Stimulated activated CD4-positive, alpha-beta T cell treated with anti-CD3 and anti-CD28 coated beads, Interleukin-4, amount 100 ng/mL, for 1 hour (primary cell): ENCODE measurements around the gene TNIK.
"Not testable (repeated sequence)": the region's sequence is repeated elsewhere in the genome, so short reads cannot be mapped to it uniquely, and the experiment has no call there.

Source experiments
- DNase-seq: peaks from one replicate; pipeline ENCODE4 v3.0.0-alpha.2; 2020

Gene TNIK

GRCh38 chr3:171245796-171246765 is 214.1 kb downstream of the TNIK start:
- no peak for DNase-seq

DNA sequence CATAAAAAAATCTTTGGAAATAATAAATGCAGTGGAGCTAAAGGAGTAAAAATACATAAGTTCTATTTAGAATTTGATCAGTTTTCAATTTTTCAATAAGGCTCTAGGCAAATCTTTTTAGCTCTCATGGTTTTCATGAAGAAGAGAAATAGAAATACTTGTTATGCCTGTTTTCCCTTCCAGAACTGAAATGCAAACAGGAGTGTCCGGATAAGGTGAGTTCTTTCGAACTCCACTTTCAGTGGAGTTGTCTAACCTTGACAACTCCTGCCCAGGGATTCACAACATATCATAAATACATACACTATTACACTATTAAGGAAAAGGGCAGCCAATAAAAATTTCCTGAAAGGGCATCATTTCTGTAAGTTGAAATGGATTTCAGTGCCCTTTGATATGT is 217.3 kb downstream of the TNIK start:
- no peak for DNase-seq

DNA sequence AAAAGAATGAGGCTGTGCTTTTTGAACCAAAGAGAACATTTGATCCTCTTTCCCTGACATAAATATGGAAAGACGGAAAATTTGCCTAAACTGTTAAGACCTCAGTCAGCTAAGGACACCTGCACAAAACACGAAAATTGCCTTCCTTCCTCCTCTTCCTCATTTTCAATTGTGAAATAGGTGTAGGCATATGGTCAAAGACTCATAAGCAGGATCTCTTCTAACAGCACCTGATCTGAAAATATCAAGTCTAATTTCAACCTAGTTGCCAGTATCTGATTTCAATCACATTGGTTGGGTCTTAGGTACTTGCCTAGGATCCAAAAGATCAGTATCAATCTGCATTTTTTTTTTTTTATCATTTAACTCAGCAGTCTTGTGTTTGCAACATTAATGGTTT is 218.0 kb downstream of the TNIK start:
- no peak for DNase-seq

DNA sequence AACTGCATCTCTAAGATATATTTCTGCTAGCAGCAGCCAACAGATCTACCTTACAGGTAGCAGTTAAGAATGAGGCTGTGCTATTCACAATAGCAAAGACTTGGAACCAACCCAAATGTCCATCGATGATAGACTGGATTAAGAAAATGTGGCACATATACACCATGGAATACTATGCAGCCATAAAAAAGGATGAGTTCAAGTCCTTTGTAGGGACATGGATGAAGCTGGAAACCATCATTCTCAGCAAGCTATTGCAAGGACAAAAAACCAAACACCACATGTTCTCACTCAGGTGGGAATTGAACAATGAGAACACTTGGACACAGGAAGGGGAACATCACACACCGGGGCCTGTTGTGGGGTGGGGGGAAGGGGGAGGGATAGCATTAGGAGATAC is 218.6 kb downstream of the TNIK start:
- DNase-seq, result not testable (repeated sequence)

GRCh38 chr3:171240504-171240835 is 219.7 kb downstream of the TNIK start:
- DNase-seq, result no peak

DNA sequence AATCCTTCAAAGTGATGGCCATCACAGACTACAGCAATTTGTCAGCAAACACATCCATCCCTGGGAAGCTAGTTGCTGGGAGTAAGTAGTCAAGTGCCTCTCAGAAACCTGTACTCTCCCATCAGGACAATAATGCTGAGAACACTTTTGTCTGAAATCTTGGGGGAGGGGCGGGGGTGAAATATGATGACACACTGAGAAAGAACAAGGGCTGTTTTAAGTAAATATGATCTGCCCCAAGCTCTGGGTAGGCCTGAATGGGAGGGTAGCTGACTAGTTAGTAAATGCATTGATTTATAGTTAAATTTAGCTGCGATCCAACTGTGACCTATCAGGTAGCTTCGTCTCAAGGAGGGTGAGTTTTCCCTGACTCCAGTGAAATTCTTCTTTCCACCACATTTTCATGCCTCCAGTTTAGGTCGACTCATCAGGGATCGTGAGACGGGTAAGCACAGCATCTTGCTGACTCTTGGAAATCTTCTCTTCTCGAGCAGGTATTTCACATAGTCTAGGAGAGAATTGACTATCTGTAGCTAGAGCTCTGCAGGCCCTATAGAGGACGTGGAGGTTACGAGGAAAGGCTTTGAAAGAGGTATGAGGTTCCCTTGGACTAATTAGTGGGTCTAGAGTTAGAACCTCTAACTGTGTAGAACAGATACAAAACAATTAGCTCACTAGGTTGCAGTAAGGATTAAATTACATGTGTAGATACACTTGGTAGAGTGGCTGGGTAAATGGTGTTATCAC is 220.3 kb downstream of the TNIK start:
- no peak for DNase-seq

GRCh38 chr3:171237009-171237385 is 223.2 kb downstream of the TNIK start:
- DNase-seq, result no peak

DNA sequence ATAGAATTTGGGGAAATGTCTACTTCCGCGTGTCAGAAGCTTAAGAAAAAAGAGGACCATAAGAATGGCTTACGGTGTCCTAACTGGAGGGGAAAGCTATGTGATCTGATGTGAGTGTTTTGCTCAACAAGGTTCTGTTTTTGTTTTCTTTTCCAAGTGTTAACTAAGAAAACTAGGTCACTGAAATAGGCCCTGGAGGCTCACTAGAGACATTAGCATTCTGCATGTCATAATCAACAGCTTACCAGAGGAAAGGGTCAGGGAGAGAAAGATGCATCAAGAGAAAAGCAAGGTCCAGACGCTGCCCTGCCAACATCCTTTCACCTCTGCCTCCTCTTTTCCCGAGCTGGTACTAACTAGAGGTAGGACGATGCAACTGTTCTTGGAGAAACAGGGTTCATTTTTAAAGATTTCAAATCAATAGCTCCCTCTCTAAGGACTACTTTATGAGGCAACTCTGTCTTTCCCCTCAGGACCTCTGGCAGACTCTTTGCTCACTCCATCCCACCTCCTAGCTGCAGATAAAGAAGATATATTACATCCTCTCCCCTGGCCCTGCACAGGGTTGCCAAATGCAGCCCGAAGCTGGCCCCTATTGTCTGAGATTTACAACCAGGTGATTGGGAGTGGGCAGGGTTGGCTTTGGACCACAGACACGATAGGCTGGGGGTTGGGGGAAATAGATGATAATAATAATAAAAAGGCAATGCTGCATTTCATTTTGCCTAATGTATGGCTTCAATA is 223.8 kb downstream of the TNIK start:
- DNase-seq, result no peak

- DNase-seq, result no peak
Observed at GRCh38 chr3:171234298-171235010, 225.8 kb downstream of the TNIK start.

- no peak for DNase-seq
Observed at GRCh38 chr3:171231361-171231760, 228.8 kb downstream of the TNIK start.

- DNase-seq, result no peak
Observed at GRCh38 chr3:171230865-171231264, 229.3 kb downstream of the TNIK start.

GRCh38 chr3:171229173-171229572 is 231.0 kb downstream of the TNIK start:
- no peak for DNase-seq

DNA sequence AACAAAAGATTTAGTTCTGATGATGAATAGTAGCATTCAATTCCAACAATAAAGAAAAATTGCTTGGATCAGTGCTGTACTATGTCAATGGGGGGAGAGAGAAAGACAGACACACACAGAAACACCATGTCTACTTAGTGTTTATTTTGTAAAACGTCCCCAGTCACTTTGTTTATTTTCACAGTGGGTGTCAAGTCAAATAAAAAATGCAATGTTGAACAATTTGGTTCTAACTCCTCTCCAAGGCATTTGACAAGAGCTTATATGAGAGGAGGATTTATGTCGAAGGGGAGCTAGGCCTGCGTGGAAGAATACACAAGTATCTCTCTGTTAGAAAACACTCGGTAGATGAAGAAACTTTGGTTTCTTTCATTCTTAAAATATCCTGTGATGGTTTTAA is 232.0 kb downstream of the TNIK start:
- no peak for DNase-seq

GRCh38 chr3:171227828-171228227 is 232.4 kb downstream of the TNIK start:
- no peak for DNase-seq

- DNase-seq, result no peak
Observed at GRCh38 chr3:171227359-171227758, 232.8 kb downstream of the TNIK start.

GRCh38 chr3:171226794-171227193 is 233.4 kb downstream of the TNIK start:
- DNase-seq, result no peak

GRCh38 chr3:171225708-171226107 is 234.5 kb downstream of the TNIK start:
- no peak for DNase-seq

GRCh38 chr3:171225165-171225564 is 235.0 kb downstream of the TNIK start:
- DNase-seq, result no peak

DNA sequence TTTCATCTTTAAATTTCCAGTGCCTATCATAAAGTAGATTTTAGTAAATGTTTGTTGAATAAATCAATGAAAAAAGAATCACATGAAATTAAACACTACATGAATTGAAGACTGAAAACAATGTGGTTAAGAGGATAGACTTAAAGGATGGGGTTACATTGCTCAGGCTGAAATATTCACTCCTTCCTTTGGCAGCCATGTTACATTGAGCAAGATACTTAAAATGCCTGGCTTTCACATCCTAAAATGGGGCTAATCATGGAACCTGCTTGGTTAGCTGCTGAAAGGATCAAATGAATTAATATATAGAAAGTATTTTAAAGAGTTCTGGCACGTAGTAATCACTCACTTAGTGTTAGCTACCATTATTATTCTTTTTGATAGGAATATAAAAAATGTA is 236.8 kb downstream of the TNIK start:
- no peak for DNase-seq

- no peak for DNase-seq
Observed at GRCh38 chr3:171222995-171223394, 237.2 kb downstream of the TNIK start.

GRCh38 chr3:171221597-171221996 is 238.6 kb downstream of the TNIK start:
- no peak for DNase-seq

DNA sequence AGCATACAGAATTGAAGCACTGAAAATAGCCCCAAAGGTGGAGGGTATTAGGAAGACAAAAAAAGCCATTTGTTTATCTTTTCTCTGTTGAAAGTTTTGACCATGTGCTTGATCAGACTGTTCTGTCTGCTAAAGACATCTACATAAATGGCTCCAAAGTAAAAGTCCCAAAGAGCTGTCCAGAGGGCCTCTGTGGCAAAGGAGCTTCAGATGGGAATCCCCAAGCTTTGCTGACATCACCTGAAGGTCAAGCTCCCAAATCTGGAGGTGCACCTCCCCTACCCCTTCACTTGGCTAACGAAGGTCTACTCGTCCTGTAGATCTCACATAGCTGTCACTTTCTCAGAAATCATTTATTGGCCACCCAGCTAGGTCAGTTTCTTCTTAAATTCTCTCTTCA is 239.1 kb downstream of the TNIK start:
- no peak for DNase-seq

DNA sequence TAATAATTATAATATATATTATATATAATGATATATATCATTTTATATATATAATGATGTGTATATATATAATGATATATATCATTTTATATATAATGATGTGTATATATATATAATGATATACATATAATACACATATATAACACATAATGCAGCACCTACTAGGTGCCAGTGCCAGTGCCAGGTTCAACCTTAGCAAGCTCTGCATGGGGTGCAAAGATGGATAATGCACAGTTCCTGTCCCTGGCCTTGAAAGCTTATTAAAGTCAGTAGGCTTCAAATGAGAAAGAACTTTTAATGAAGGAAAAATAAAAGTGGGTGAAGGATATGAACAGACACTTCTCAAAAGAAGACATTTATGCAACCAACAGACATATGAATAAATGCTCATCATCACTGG is 240.9 kb downstream of the TNIK start:
- DNase-seq, result no peak
